GM19328 (cell line): ENCODE measurements around the gene CLEC19A.
"Not testable (repeated sequence)": the region's sequence is repeated elsewhere in the genome, so short reads cannot be mapped to it uniquely, and the experiment has no call there.

ENCODE experiments used
- ATAC-seq: cut with Tn5 transposase; IDR thresholded peaks from one replicate; pipeline ENCODE4 v1.9.1; 2021; ENCODE audit warnings: mild to moderate bottlenecking, moderate library complexity; ENCODE audit not compliant: unreplicated experiment

Gene CLEC19A

GRCh38 chr16:19321186-19321585 is 35.7 kb downstream of the CLEC19A start:
- ATAC-seq = not testable (repeated sequence)

GRCh38 chr16:19323596-19323995 is 38.1 kb downstream of the CLEC19A start:
- ATAC-seq = no peak

GRCh38 chr16:19328364-19328763 is 42.8 kb downstream of the CLEC19A start:
- no peak for ATAC-seq

GRCh38 chr16:19329932-19330331 is 44.4 kb downstream of the CLEC19A start:
- ATAC-seq = no peak

- no peak for ATAC-seq
These were observed 45.4 kb downstream of the CLEC19A start for GRCh38 chr16:19330841-19331397.

- ATAC-seq = no peak
These were observed 46.3 kb downstream of the CLEC19A start for GRCh38 chr16:19331794-19332193.

- no peak for ATAC-seq
These were observed 52.8 kb downstream of the CLEC19A start for GRCh38 chr16:19338335-19338734.

GRCh38 chr16:19344224-19344801 is 58.8 kb downstream of the CLEC19A start:
- ATAC-seq = no peak

GRCh38 chr16:19344980-19345379 is 59.4 kb downstream of the CLEC19A start:
- ATAC-seq = no peak

- no peak for ATAC-seq
These were observed 60.9 kb downstream of the CLEC19A start for GRCh38 chr16:19346335-19346922.

GRCh38 chr16:19348125-19348524 is 62.6 kb downstream of the CLEC19A start:
- ATAC-seq = no peak

- ATAC-seq = no peak
These were observed 63.2 kb downstream of the CLEC19A start for GRCh38 chr16:19348578-19349315.

GRCh38 chr16:19354371-19354770 is 68.8 kb downstream of the CLEC19A start:
- no peak for ATAC-seq

- ATAC-seq = no peak
These were observed 70.8 kb downstream of the CLEC19A start for GRCh38 chr16:19356024-19356952.

GRCh38 chr16:19359556-19359955 is 74.0 kb downstream of the CLEC19A start:
- no peak for ATAC-seq
